Gastrocnemius medialis (tissue), 4 donors: Measurements from ENCODE around the gene SLA2. TPM values are rescaled to one million over a fixed set of nuclear protein-coding genes. Genes with fewer than 3 reads are reported as not detected.

Source experiments
- ATAC-seq, 2 donors: fragments of 150-250 bp; one replicate each; pipeline ENCODE4 v1.9.1; 2016
- DNase-seq, 2 donors: peaks; one replicate each; pipeline ENCODE4 v3.0.0-alpha.2; 2019
- H3K27ac ChIP-seq, 4 donors: fragments of 200-600 bp; sonication (generic); 1 replicate in 1 of 4; 2 replicates in 3 of 4; pipeline ENCODE4 v1.5.1; 2016 to 2018; ENCODE audit warnings: mild to moderate bottlenecking in 2 of 4, moderate library complexity in 1 of 4
- H3K27me3 ChIP-seq, 3 donors: fragments of 200-600 bp; sonication (generic) in 2 of 3; 1 replicate in 1 of 3; 2 replicates in 2 of 3; pipeline versions ENCODE4 v1.5.1 to v1.6.0; 2016 to 2019; ENCODE audit warnings: mild to moderate bottlenecking in 1 of 3, moderate library complexity in 1 of 3
- H3K36me3 ChIP-seq, 2 donors: fragments of 200-600 bp; sonication (generic) in 1 of 2; one replicate each; pipeline ENCODE4 v1.5.1; 2017 to 2018
- H3K4me1 ChIP-seq, 2 donors: fragments of 200-600 bp; sonication (generic) in 1 of 2; one replicate each; pipeline ENCODE4 v1.5.1; 2016 to 2017; ENCODE audit warnings: mild to moderate bottlenecking in 2 of 2
- H3K4me3 ChIP-seq, 4 donors: fragments of 200-600 bp; sonication (generic) in 3 of 4; 1 replicate in 1 of 4; 2 replicates in 3 of 4; pipeline ENCODE4 v1.5.1; 2016 to 2019; ENCODE audit warnings: mild to moderate bottlenecking in 2 of 4
- H3K9me3 ChIP-seq, 3 donors: fragments of 200-600 bp; sonication (generic) in 2 of 3; 1 replicate in 1 of 3; 2 replicates in 2 of 3; pipeline ENCODE4 v1.5.1; 2016 to 2019
- POLR2A ChIP-seq, 2 donors: fragments of 450-650 bp; IDR thresholded peaks; one replicate each; pipeline ENCODE4 v1.6.1; 2017; ENCODE audit warnings: antibody characterized with exemption in 2 of 2, mild to moderate bottlenecking in 2 of 2, moderate library complexity in 2 of 2
- in situ Hi-C, 4 donors: fragments of 200-750 bp; cut with MboI; loops; one replicate each; pipeline versions ENCODE4 v1.15.0 to v1.8.0; 2017; ENCODE audit warnings: low sequenced_read_pairs in 4 of 4
- intact Hi-C: fragments of 100-400 bp; cut with DNase I; formaldehyde crosslinking; loops from one replicate; pipeline ENCODE4 v1.15.1; 2023; ENCODE audit warnings: low total_unique reads
- total RNA-seq, 4 donors: library from RNA; depleted of rRNA; stranded (reverse); fragments of >200 nt; gene quantifications; one replicate each; pipeline versions ENCODE4 v1.1.0 to v1.2.3, GENCODE V29; 2016
- TF ChIP-seq, protein P1 (sequence below), 5 experiments: fragments of 450-650 bp in 3 of 5; fragments of 200-600 bp in 2 of 5; sonication (generic) in 2 of 5; IDR thresholded peaks in 4 of 5; conservative IDR thresholded peaks in 1 of 5; 1 replicate in 4 of 5; 2 replicates in 1 of 5; pipeline ENCODE4 v1.5.1; 2016 to 2019; ENCODE audit warnings: antibody characterized with exemption in 5 of 5, mild to moderate bottlenecking in 3 of 5, moderate library complexity in 3 of 5

The SLA2 gene
- total RNA-seq, 4 donors from 2014 or later, result not detected

DNA sequence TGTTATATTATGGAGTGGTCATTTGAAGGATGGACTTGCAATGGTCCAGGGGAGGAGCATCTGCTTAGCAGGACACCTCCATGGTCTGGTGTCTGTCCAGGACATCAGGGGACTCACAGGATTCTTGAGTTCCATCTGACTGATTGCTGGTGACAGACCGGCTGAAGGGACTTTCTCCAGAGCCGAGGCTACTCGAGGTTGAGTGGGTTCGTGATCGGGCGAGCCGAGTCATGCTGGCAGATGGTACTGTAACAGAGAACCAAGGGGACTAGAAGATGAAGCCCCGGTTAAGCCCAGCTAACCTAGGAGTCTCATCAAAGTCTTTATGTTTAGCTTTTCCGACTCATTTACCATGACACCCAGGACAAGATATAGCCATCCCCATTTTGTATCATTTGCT is 7.5 kb upstream of the SLA2 start:
- no peak overlapping the region for H3K27ac ChIP-seq
- H3K27me3 ChIP-seq, result no peaks in the 10 kb centered on the region
- ATAC-seq, result no peak
- TF ChIP-seq POLR2A (IDR thresholded peaks at IDR 0.05), result no peak
- TF ChIP-seq, protein P1, sequence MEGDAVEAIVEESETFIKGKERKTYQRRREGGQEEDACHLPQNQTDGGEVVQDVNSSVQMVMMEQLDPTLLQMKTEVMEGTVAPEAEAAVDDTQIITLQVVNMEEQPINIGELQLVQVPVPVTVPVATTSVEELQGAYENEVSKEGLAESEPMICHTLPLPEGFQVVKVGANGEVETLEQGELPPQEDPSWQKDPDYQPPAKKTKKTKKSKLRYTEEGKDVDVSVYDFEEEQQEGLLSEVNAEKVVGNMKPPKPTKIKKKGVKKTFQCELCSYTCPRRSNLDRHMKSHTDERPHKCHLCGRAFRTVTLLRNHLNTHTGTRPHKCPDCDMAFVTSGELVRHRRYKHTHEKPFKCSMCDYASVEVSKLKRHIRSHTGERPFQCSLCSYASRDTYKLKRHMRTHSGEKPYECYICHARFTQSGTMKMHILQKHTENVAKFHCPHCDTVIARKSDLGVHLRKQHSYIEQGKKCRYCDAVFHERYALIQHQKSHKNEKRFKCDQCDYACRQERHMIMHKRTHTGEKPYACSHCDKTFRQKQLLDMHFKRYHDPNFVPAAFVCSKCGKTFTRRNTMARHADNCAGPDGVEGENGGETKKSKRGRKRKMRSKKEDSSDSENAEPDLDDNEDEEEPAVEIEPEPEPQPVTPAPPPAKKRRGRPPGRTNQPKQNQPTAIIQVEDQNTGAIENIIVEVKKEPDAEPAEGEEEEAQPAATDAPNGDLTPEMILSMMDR (IDR thresholded peaks at IDR 0.05 in 4 of 5, conservative IDR thresholded peaks at IDR 0.05 in 1 of 5), result no peak
- in situ Hi-C loops (no loop called here), intact Hi-C loops (no loop called here)
- peaks cover 0 to 38% of the 10 kb centered on the region in 2 donors for H3K36me3 ChIP-seq
- H3K9me3 ChIP-seq, result no peaks in the 10 kb centered on the region
- no peaks in the 10 kb centered on the region for H3K4me1 ChIP-seq
- DNase-seq, result no peak
- H3K4me3 ChIP-seq, result no peak overlapping the region

DNA sequence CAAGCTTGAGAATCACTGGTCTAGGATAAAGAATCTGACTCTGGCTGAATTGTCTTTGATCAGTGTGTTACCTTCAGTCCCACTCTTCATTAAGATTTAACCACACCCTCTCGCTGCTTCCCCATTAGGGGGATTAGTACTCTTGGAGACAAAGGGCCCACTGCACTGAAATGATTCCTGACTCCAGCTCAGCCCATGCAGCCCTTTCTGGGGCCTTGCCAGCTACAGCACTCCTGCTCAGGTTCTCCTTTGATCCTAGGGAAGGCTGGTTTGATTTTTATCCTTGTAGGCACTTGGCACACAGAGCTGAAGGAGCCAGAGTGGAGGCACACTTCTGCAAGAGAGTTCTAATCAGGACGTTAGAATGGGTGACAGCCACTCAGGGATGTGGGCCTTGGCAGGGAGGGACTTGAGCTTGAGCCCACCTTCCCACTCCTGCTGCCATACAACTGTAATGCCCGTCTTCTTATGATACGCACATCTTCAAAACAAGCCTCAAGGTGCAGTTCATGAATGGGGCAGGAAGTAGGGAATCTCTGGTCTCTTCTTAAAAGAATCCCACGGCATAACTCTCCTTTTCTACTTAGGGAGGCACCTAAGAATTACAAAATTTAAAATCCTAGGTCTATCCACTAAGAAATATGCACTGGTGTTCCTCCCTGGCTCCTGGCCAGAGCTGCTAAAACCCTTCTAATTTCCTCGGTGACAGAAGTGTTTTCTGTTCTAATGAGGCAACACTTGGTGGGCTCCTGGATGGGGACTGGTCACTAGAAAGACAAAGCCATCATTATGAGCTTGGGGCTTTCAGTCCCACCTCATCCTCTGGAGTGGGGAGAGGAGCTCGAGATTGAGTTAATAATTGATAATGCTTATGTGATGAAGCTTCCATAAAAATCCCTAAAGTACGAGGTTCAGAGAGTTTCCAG is 1.5 kb upstream of the SLA2 start:
- Histone ChIP-seq H3K4me3 (no peak overlapping the region), H3K27me3 (no peaks in the 10 kb centered on the region), H3K4me1 (no peaks in the 10 kb centered on the region), H3K9me3 (no peaks in the 10 kb centered on the region), H3K27ac (no peak overlapping the region), H3K36me3 (no peaks in the 10 kb centered on the region)
- intact Hi-C loops, result no loop called here
- ATAC-seq (no peak), DNase-seq (no peak)
- in situ Hi-C loops, result no loop called here
- no peak for TF ChIP-seq POLR2A (IDR thresholded peaks at IDR 0.05)
- TF ChIP-seq, protein P1 (IDR thresholded peaks at IDR 0.05 in 4 of 5, conservative IDR thresholded peaks at IDR 0.05 in 1 of 5), result no peak

DNA sequence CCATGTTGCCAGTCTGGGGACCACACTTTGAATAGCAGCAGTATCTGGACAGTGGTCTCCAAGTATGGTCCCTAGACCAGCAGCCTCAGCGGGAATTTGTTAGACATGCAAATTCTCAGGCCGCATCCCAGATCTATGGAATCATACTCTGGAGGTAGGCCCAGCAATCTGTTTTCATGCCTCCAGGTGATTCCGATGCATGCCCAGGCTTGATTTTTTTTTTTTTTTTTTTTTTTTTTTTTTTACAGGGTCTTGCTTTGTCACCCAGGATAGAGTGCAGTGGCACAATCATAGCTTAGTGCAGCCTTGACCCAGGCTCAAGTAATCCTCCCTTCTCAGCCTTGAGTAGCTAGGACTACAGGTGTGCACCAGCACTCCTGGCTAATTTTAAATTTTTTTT is 682 bp upstream of the SLA2 start:
- ATAC-seq (no peak), DNase-seq (no peak)
- TF ChIP-seq, protein P1 (IDR thresholded peaks at IDR 0.05 in 4 of 5, conservative IDR thresholded peaks at IDR 0.05 in 1 of 5), result no peak
- TF ChIP-seq POLR2A (IDR thresholded peaks at IDR 0.05), result no peak
- in situ Hi-C loops, result no loop called here
- Histone ChIP-seq H3K27me3 (no peaks in the 10 kb centered on the region), H3K9me3 (no peaks in the 10 kb centered on the region), H3K27ac (no peak overlapping the region), H3K4me1 (no peaks in the 10 kb centered on the region), H3K36me3 (no peaks in the 10 kb centered on the region), H3K4me3 (no peak overlapping the region)
- intact Hi-C loops, result no loop called here

DNA sequence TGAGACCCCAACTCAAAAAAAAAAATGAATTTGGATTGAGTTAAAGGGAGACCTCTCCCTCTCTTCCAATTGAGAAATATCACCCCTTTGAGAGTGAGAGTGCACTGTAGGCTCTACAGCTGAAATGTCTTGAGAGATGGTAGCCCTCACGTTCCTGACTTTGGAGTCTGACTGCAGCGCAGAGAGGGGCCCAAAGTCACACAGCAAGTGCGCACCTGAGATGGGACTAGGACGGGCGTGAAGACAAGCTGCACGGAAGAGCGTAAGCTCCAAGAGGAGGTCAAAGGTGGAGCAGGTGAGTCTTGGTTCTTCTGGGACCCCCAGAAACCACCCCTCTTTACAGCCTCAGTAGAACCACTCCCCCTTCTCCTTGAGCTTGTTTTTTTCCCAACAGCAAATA is 643 bp downstream of the SLA2 start:
- Histone ChIP-seq H3K4me1 (no peaks in the 10 kb centered on the region), H3K27me3 (no peaks in the 10 kb centered on the region), H3K36me3 (no peaks in the 10 kb centered on the region), H3K9me3 (no peaks in the 10 kb centered on the region), H3K27ac (no peak overlapping the region), H3K4me3 (no peak overlapping the region)
- intact Hi-C loops, result no loop called here
- no peak for ATAC-seq
- DNase-seq, result no peak
- in situ Hi-C loops, result no loop called here
- TF ChIP-seq POLR2A (IDR thresholded peaks at IDR 0.05), result no peak
- TF ChIP-seq, protein P1 (IDR thresholded peaks at IDR 0.05 in 4 of 5, conservative IDR thresholded peaks at IDR 0.05 in 1 of 5), result no peak
